ENCODE data around the gene KCTD8.

KCTD8 gene

GRCh38 chr4:44279066-44279465 is 169.5 kb downstream of the KCTD8 start:
- H3K4me3 ChIP-seq (ENCODE audit: low read depth, low read length): no peak overlapping the region
- in situ Hi-C loops (cut with HindIII; ENCODE audit: low sequenced_read_pairs): no loop called here
- TF ChIP-seq CTCF (IDR thresholded peaks at IDR 0.05; ENCODE audit: low read depth, low read length, missing control alignments): no peak
- no peak for DNase-seq (ENCODE audit: low read depth)

- DNase-seq (ENCODE audit: low read depth): no peak
- H3K4me3 ChIP-seq (ENCODE audit: low read depth, low read length): no peak overlapping the region
- in situ Hi-C loops (cut with HindIII; ENCODE audit: low sequenced_read_pairs): no loop called here
- no peak for TF ChIP-seq CTCF (IDR thresholded peaks at IDR 0.05; ENCODE audit: low read depth, low read length, missing control alignments)
Observed at GRCh38 chr4:44257461-44257860, 191.1 kb downstream of the KCTD8 start.

- no peak for TF ChIP-seq CTCF (IDR thresholded peaks at IDR 0.05; ENCODE audit: low read depth, low read length, missing control alignments)
- DNase-seq (ENCODE audit: low read depth): no peak
- in situ Hi-C loops (cut with HindIII; ENCODE audit: low sequenced_read_pairs): no loop called here
- no peak overlapping the region for H3K4me3 ChIP-seq (ENCODE audit: low read depth, low read length)
Observed at GRCh38 chr4:44256414-44256813, 192.2 kb downstream of the KCTD8 start.

GRCh38 chr4:44237643-44238042 is 211.0 kb downstream of the KCTD8 start:
- TF ChIP-seq CTCF (IDR thresholded peaks at IDR 0.05; ENCODE audit: low read depth, low read length, missing control alignments): no peak
- in situ Hi-C loops (cut with HindIII; ENCODE audit: low sequenced_read_pairs): no loop called here
- no peak overlapping the region for H3K4me3 ChIP-seq (ENCODE audit: low read depth, low read length)
- no peak for DNase-seq (ENCODE audit: low read depth)

GRCh38 chr4:44235897-44236296 is 212.7 kb downstream of the KCTD8 start:
- in situ Hi-C loops (cut with HindIII; ENCODE audit: low sequenced_read_pairs): no loop called here
- no peak overlapping the region for H3K4me3 ChIP-seq (ENCODE audit: low read depth, low read length)
- TF ChIP-seq CTCF (IDR thresholded peaks at IDR 0.05; ENCODE audit: low read depth, low read length, missing control alignments): no peak
- no peak for DNase-seq (ENCODE audit: low read depth)

- no peak for TF ChIP-seq CTCF (IDR thresholded peaks at IDR 0.05; ENCODE audit: low read depth, low read length, missing control alignments)
- no peak for DNase-seq (ENCODE audit: low read depth)
- in situ Hi-C loops (cut with HindIII; ENCODE audit: low sequenced_read_pairs): no loop called here
- no peak overlapping the region for H3K4me3 ChIP-seq (ENCODE audit: low read depth, low read length)
Observed at GRCh38 chr4:44232262-44232661, 216.3 kb downstream of the KCTD8 start.

- TF ChIP-seq CTCF (IDR thresholded peaks at IDR 0.05; ENCODE audit: low read depth, low read length, missing control alignments): no peak
- in situ Hi-C loops (cut with HindIII; ENCODE audit: low sequenced_read_pairs): no loop called here
- no peak for DNase-seq (ENCODE audit: low read depth)
- H3K4me3 ChIP-seq (ENCODE audit: low read depth, low read length): no peak overlapping the region
Observed at GRCh38 chr4:44231006-44231405, 217.6 kb downstream of the KCTD8 start.

Measured in astrocyte of the cerebellum (primary cell).